Heart right ventricle (tissue), 16 donors: ENCODE data around the gene HAUS5. TPM values are rescaled to one million over a fixed set of nuclear protein-coding genes. Genes with fewer than 3 reads are reported as not detected.
"Not testable (repeated sequence)": the region's sequence is repeated elsewhere in the genome, so short reads cannot be mapped to it uniquely, and the experiment has no call there.

ENCODE experiments used
- ATAC-seq, 8 donors: fragments of 200-7000 bp; cut with Tn5 transposase; one replicate each; pipeline ENCODE4 v1.9.1; 2020; ENCODE audit warnings: mild to moderate bottlenecking in 8 of 8, moderate library complexity in 8 of 8, moderate number of reproducible peaks in 1 of 8
- DNase-seq, 2 donors: peaks; one replicate each; pipeline ENCODE4 v3.0.0-alpha.2; 2020
- H3K27ac ChIP-seq, 10 donors: fragments of 200-600 bp; sonication (generic) in 2 of 10; one replicate each; pipeline versions ENCODE4 v1.5.0 to v1.8.0; 2020 to 2022; ENCODE audit warnings: mild to moderate bottlenecking in 3 of 10
- H3K27me3 ChIP-seq, 7 donors: fragments of 200-600 bp; one replicate each; pipeline ENCODE4 v1.8.0; 2021 to 2022; ENCODE audit warnings: mild to moderate bottlenecking in 2 of 7
- H3K36me3 ChIP-seq, 9 donors: fragments of 200-600 bp; sonication (generic) in 1 of 9; one replicate each; pipeline versions ENCODE4 v1.5.0 to v1.8.0; 2020 to 2022; ENCODE audit warnings: mild to moderate bottlenecking in 2 of 9
- H3K4me1 ChIP-seq, 9 donors: fragments of 200-600 bp; sonication (generic) in 1 of 9; one replicate each; pipeline versions ENCODE4 v1.5.0 to v1.8.0; 2020 to 2022; ENCODE audit warnings: mild to moderate bottlenecking in 4 of 9
- H3K4me3 ChIP-seq, 10 donors: fragments of 200-600 bp; sonication (generic) in 2 of 10; one replicate each; pipeline versions ENCODE4 v1.5.0 to v1.8.0; 2020 to 2022; ENCODE audit warnings: mild to moderate bottlenecking in 7 of 10, moderate library complexity in 2 of 10
- H3K9me3 ChIP-seq, 11 donors: fragments of 200-600 bp in 10 of 11; sonication (generic) in 2 of 11; one replicate each; pipeline versions ENCODE4 v1.5.0 to v1.8.0; 2013 to 2022; ENCODE audit warnings: mild to moderate bottlenecking in 2 of 11, control low read depth in 1 of 11, moderate library complexity in 1 of 11
- WGBS, 2 donors: extraction: QIAGEN DNeasy Blood & Tissue Kit; methylation state at CpG; one replicate each; pipeline ENCODE4 v1.1.7; 2013; ENCODE audit warnings: inconsistent platforms in 1 of 2; 5-methylcytosine and 5-hydroxymethylcytosine counted together
- intact Hi-C, 10 donors: fragments of 100-400 bp; cut with DNase I; formaldehyde crosslinking; loops; one replicate each; pipeline versions ENCODE4 v1.11.1 to v1.14.2; 2022
- polyA plus RNA-seq, 2 donors: library from polyadenylated mRNA; stranded (reverse); fragments of 200-250 nt; gene quantifications; one replicate each; pipeline ENCODE4 v1.2.3, GENCODE V29; 2013
- total RNA-seq, 10 donors: library from RNA; stranded (reverse); fragmentation: NEBNext Ultra II Directional in 3 of 10; extraction: Animal tissue kit (Norgen Biotek cat#: 25700) in 3 of 10; gene quantifications; one replicate each; pipeline versions ENCODE4 v1.2.1 to v1.2.4, GENCODE V29; 2021 to 2023
- TF ChIP-seq, protein P1 (sequence below), 9 donors: fragments of 200-600 bp; sonication (generic) in 2 of 9; IDR thresholded peaks; one replicate each; pipeline versions ENCODE4 v1.5.0 to v1.8.0; 2021 to 2022; ENCODE audit warnings: antibody characterized with exemption in 9 of 9, mild to moderate bottlenecking in 5 of 9, moderate library complexity in 1 of 9
- donor health status: Arrhythmogenic right ventricular cardiomyopathy.
- donor health status: ischemic (EF 13 %, LVEDD 7.1; RV severe dilation, severe dysfunction).
- donor health status: healthy with polysubstance abuse.
- donor health status: DM: no; HTN: yes; CAD: no.
- donor health status: DM: no; HTN: no; CAD: no.
- donor health status: ischemic (EF 25% LVEDD 6.9; RV normal size, moderate dysfunction).
- donor health status: ischemic (EF 25% LVEDD 5.7; RV mildly dilated, moderate dysfunction).
- donor health status: healthy.
- donor health status: DM: yes; HTN: yes; CAD: no.
- donor health status: Ischemic cardiomyopathy.
- donor health status: ischemic (EF 35%, LVEDD 5.7; RV mildly dilated, moderate dysfunction).
- donor health status: nonischemic (EF 11% LVEDD 7.7; RV severe dilation, severe dysfunction).
- donor health status: DM: yes; HTN: yes; CAD: no.
- donor health status: PGD.
- donor health status: ischemic (EF 29% LVEDD 5.4; RV normal size, mild dysfunction).
- donor health status: nonischemic (EF 23%, LVEDD 6.1; RV moderate dilation, normal function).

The HAUS5 gene
- total and polyA plus RNA-seq, 12 donors = 3.2 to 14.1 (median 4.8) TPM

GRCh38 chr19:35596366-35596999 lies 16.1 kb upstream of the HAUS5 start:
- H3K36me3 ChIP-seq = no peaks in the 10 kb centered on the region
- WGBS, 2 donors = 55 to 66% methylated on average over 4 of the region's 4 CpGs
- intact Hi-C loops = no loop called here
- no peak overlapping the region for H3K27ac ChIP-seq
- peaks cover 0 to 37% (median 14%) of the 10 kb centered on the region in 7 donors for H3K27me3 ChIP-seq
- no peaks in the 10 kb centered on the region for H3K4me1 ChIP-seq
- TF ChIP-seq, protein P1, sequence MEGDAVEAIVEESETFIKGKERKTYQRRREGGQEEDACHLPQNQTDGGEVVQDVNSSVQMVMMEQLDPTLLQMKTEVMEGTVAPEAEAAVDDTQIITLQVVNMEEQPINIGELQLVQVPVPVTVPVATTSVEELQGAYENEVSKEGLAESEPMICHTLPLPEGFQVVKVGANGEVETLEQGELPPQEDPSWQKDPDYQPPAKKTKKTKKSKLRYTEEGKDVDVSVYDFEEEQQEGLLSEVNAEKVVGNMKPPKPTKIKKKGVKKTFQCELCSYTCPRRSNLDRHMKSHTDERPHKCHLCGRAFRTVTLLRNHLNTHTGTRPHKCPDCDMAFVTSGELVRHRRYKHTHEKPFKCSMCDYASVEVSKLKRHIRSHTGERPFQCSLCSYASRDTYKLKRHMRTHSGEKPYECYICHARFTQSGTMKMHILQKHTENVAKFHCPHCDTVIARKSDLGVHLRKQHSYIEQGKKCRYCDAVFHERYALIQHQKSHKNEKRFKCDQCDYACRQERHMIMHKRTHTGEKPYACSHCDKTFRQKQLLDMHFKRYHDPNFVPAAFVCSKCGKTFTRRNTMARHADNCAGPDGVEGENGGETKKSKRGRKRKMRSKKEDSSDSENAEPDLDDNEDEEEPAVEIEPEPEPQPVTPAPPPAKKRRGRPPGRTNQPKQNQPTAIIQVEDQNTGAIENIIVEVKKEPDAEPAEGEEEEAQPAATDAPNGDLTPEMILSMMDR (IDR thresholded peaks at IDR 0.05) = no peak
- H3K9me3 ChIP-seq = no peaks in the 10 kb centered on the region
- no peak for ATAC-seq
- H3K4me3 ChIP-seq = no peak overlapping the region
- no peak for DNase-seq

GRCh38 chr19:35601971-35602370 lies 10.6 kb upstream of the HAUS5 start:
- H3K4me1 ChIP-seq = no peaks in the 10 kb centered on the region
- H3K4me3 ChIP-seq = no peak overlapping the region
- H3K9me3 ChIP-seq = peaks cover 0 to 4% (median 0%) of the 10 kb centered on the region in 11 donors
- no peak overlapping the region for H3K27ac ChIP-seq
- H3K36me3 ChIP-seq = no peaks in the 10 kb centered on the region
- WGBS, 2 donors = 88 to 93% methylated on average over 3 of the region's 3 CpGs
- no peak for DNase-seq
- intact Hi-C loops = no loop called here
- no peak for ATAC-seq
- H3K27me3 ChIP-seq = peaks cover 0 to 14% (median 0%) of the 10 kb centered on the region in 7 donors
- TF ChIP-seq, protein P1 (IDR thresholded peaks at IDR 0.05) = no peak

GRCh38 chr19:35604436-35604835 lies 8.1 kb upstream of the HAUS5 start:
- ATAC-seq, intact Hi-C loops, H3K27ac ChIP-seq, H3K4me1 ChIP-seq, H3K4me3 ChIP-seq, DNase-seq, H3K36me3 ChIP-seq: not testable (repeated sequence)
- Histone ChIP-seq H3K9me3 (peaks cover 0 to 22% (median 5%) of the 10 kb centered on the region in 11 donors), H3K27me3 (peaks cover 0 to 14% (median 0%) of the 10 kb centered on the region in 7 donors)
- 84 to 86% methylated on average over 4 of the region's 4 CpGs for WGBS, 2 donors

- H3K36me3 ChIP-seq, H3K27ac ChIP-seq, H3K27me3 ChIP-seq, DNase-seq, ATAC-seq, intact Hi-C loops, H3K4me3 ChIP-seq: not testable (repeated sequence)
- 80 to 84% methylated on average over 8 of the region's 8 CpGs for WGBS, 2 donors
- H3K4me1 ChIP-seq = peaks cover 0 to 12% (median 5%) of the 10 kb centered on the region in 9 donors
- peaks cover 0 to 22% (median 5%) of the 10 kb centered on the region in 11 donors for H3K9me3 ChIP-seq
Observed at GRCh38 chr19:35607170-35607569, 5.4 kb upstream of the HAUS5 start.

DNA sequence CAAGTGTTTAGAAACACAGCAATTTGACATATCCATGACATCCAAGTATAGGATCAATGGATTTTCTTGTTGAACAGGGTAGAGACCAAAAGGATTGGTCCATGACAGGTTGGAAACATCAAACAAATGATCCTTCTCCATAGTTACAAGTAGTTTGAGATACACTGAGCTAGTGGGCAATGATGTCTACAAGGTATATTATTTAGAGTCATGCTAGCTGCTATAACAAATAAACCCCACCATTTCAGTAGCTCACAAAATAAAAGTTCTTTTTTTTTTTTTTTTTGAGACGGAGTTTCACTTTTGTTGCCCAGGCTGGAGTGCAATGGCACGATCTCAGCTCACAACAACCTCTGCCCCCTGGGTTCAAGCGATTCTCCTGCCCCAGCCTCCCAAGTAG lies 4.9 kb upstream of the HAUS5 start:
- 74 to 75% methylated on average over 3 of the region's 3 CpGs for WGBS, 2 donors
- DNase-seq = no peak
- no peaks in the 10 kb centered on the region for H3K27me3 ChIP-seq
- H3K9me3 ChIP-seq = peaks cover 0 to 22% (median 5%) of the 10 kb centered on the region in 11 donors
- no peak for ATAC-seq
- TF ChIP-seq, protein P1 (IDR thresholded peaks at IDR 0.05) = no peak
- H3K4me3 ChIP-seq = no peak overlapping the region
- H3K4me1 ChIP-seq = peaks cover 0 to 15% (median 7%) of the 10 kb centered on the region in 9 donors
- intact Hi-C loops = no loop called here
- no peak overlapping the region for H3K27ac ChIP-seq
- H3K36me3 ChIP-seq = no peaks in the 10 kb centered on the region
